GM21423 (cell line): Measurements from ENCODE around the gene CDC42BPB.
"Not testable (repeated sequence)": the region's sequence is repeated elsewhere in the genome, so short reads cannot be mapped to it uniquely, and the experiment has no call there.

ENCODE experiments used
- ATAC-seq: cut with Tn5 transposase; IDR thresholded peaks from one replicate; pipeline ENCODE4 v1.9.1; 2021; ENCODE audit warnings: mild to moderate bottlenecking, moderate library complexity; ENCODE audit not compliant: unreplicated experiment

CDC42BPB gene

DNA sequence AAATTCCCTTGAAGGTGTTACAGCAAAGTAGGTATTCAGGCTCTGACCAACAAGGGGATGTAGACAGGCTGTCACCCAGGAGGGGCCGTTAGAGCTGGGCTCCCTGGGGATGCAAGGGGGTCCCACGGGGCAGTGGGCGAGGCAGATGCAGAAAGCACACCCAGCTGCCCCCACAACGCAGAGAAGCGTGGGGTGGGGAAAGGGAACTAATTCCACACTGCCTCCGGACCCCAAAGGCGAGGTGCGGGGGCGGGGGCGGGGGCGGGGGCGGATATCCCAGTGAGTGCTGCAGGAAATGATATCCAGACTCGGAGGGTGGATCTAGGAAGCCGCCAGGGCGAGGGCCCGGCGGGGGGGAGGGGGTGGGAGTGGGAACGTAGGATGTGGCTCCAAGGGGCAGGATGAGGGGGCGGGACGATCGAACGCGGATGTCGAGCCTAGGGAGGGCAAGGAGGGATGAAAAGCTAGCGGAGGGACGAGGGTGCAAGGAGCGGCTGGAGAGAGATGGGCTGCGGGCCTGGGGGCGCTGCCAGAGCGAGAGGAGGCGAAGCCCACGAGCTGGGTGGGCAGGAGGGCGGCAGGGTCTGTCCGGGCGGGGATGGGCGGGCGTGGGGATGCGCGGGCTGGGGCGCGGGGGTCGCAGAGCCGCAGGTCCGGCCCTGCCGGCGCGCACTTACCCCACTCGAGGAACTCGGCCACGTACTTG lies 874 bp downstream of the CDC42BPB start:
- no peak for ATAC-seq

GRCh38 chr14:103055695-103056094 lies 1.7 kb downstream of the CDC42BPB start:
- no peak for ATAC-seq

- no peak for ATAC-seq
Measured at GRCh38 chr14:103052407-103052806, 4.9 kb downstream of the CDC42BPB start.

- ATAC-seq, result no peak
Measured at GRCh38 chr14:103050935-103051334, 6.4 kb downstream of the CDC42BPB start.

GRCh38 chr14:103047453-103047852 lies 9.9 kb downstream of the CDC42BPB start:
- not testable (repeated sequence) for ATAC-seq

GRCh38 chr14:103045371-103045869 lies 11.9 kb downstream of the CDC42BPB start:
- ATAC-seq, result no peak

DNA sequence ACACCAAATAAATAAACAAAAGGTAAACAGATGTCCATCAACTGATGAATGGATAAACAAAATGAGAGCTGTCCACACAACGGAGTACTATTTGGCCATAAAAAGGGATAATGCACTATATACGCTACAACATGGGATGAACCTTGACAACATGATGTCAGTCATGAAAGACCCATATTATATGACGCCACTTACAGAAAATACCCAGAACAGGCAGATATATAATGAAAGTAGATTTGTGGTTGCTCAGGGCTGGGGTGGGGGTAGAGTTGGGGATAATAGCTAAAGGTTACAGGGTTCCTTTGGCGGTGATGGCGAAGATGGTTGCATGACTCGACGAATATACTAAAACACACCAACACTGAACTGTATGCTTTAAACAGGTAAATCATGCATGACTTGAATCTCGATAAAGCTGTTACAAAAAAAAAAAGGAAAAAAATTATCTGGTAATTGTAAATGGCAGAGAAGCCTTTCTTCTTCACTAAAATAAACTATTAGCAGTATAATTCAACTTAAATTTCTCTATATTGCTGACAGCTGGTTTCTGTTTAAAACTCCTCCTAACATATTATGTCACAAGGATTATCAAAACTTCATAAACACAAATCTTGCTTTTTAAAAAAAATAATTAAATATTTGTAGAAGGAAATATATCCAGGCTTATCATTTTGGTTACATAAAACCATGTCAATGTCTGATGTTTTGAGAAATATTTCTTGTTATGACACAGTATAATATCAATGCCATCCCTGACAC lies 13.9 kb downstream of the CDC42BPB start:
- ATAC-seq, result no peak

DNA sequence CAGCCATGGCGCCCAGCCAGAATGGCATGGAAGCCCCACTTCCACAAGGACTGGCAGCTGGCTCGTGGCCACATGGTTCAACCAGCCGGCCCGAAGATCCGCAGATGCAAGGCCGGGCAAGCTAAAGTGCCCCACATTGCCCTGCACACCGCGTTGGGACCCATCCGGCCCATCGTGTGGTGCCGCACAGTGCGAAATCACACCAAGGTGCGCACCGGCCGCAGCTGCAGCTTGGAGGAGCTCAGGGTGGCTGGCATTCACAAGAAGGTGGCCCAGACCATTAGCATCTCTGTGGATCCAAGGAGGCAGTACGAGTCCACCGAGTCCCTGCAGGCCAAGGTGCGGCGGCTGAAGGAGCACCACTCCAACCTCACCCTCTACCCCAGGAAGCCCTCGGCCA lies 15.9 kb downstream of the CDC42BPB start:
- ATAC-seq, result no peak

GRCh38 chr14:103033681-103034096 lies 23.7 kb downstream of the CDC42BPB start:
- ATAC-seq, result no peak

DNA sequence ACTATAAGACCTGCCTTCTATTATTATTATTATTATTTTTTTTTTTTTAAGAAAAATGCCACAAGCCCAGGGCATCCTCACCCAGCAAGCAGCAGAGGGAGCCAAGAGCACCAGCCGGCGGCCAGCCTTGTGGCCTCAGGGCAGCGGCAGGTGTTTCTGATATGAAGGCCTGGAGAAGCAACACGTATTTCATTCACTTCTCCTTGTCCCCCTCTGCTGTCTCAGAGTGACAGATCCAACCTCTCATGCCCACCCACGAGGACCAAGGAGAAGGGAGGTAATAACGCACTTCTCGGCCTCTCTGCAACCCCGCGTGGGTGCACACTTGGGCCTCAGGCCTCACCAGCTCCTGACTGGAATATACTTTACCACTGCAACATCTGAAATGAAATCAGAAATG lies 25.4 kb downstream of the CDC42BPB start:
- no peak for ATAC-seq

GRCh38 chr14:103031566-103031911 lies 25.8 kb downstream of the CDC42BPB start:
- no peak for ATAC-seq

GRCh38 chr14:103030741-103031565 lies 26.4 kb downstream of the CDC42BPB start:
- no peak for ATAC-seq

DNA sequence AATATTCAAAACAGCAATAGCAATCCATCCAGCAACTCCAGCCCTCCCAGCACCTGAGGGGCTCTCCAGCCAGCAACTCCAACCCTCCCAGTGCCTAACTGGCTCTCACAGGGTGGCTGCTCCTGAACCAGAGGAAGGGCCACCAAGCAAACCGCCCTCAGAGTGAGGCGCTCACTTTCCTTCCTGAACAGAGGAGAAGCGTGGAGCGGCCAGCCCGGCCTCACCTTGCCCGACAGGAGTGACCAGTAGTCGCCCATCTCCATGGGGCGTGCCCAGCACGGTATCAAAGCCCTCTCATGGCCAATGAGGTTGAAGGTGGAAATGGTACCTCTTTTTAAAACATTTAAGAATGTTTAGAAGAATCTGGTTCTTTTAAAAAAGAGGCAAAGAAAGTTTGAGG lies 27.4 kb downstream of the CDC42BPB start:
- no peak for ATAC-seq

GRCh38 chr14:103028772-103029171 lies 28.6 kb downstream of the CDC42BPB start:
- ATAC-seq, result no peak

- ATAC-seq, result no peak
Measured at GRCh38 chr14:103028161-103028767, 29.1 kb downstream of the CDC42BPB start.

GRCh38 chr14:103027451-103027850 lies 29.9 kb downstream of the CDC42BPB start:
- ATAC-seq, result no peak

- no peak for ATAC-seq
Measured at GRCh38 chr14:103026988-103027387, 30.4 kb downstream of the CDC42BPB start.

- ATAC-seq, result not testable (repeated sequence)
Measured at GRCh38 chr14:103026196-103026595, 31.2 kb downstream of the CDC42BPB start.

DNA sequence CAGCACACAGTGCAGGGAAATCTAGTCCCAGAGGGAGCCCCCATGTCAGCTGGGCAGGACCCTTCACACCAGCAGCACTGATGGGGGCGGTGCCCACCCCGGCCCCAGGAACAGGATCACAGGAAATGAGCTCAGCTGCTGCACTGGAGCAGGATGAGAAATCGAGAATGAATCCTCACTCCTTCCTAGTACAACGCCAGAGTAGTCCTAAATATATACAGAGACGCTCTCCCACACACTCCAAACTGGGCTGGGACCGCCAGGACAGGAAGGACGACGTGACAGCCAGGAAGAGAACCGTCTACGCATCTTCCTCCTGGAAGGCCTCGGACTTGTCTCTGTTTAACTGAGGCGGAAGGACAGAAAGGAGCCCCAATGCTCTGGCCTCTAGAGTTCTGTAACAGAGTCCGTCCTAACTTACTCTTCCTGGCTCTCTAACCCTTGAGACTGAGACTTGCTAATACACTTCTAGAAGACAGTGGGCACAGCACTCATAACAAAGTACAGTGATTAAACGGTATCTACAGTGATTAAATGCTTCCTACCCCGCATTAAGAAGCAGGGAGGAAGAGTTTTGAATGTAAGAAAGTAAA lies 33.4 kb downstream of the CDC42BPB start:
- ATAC-seq, result no peak

DNA sequence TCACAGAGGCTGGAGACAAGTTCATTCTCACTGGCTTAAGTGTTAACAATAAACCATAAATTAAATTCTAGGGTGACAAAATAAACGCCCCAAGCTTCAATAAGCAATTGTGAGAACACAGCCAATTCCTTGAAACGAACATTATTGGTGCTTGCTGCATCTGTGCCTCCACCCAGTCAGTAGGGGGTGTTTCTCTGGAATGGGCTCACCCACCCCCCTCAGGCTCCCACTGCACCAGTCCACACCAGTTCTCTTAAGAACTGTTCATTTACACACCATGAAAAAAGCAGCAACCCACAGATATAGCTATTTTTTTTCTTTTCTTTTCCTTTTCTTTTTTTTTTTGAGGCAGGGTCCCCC lies 34.7 kb downstream of the CDC42BPB start:
- ATAC-seq, result no peak
